ENCODE data around the gene ZNF121.
"Not testable (repeated sequence)": the region's sequence is repeated elsewhere in the genome, so short reads cannot be mapped to it uniquely, and the experiment has no call there.

The ZNF121 gene

DNA sequence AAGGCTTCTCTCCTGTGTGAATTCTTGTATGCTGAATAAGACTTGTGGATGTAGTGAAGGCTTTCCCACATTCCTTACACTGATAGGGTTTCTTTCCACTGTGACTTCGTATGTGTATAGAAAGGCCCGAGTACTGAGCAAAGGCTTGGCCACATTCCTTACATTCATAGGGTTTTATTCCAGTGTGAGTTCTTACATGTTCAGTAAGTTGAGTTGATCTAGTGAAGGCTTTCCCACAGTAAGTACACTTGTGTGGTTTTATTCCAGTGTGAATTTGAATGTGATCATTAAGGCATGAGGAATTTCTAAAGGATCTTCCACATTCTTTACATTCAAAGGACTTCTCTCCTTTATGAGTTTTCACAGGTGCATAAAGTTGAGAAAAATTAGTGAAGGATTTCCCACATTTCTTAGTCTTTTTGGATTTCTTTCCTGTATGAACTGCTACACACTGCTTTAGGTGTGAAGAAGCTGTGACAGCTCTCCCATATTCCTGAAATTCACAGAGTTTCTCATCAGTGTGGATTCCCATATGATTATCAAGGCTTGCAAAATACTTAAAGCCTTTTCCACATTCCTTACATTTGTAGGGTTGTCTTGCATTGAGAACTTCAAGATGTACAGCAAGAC lies 26.3 kb upstream of the ZNF121 start:
- in situ Hi-C loops (cut with HindIII; ENCODE audit: low sequenced_read_pairs): no loop called here
- no peak for DNase-seq (ENCODE audit: low read depth, low spot score)
- H3K4me3 ChIP-seq (ENCODE audit: low read depth, low read length): no peak overlapping the region
- TF ChIP-seq CTCF (IDR thresholded peaks at IDR 0.05; ENCODE audit: low read depth, low read length): no peak

DNA sequence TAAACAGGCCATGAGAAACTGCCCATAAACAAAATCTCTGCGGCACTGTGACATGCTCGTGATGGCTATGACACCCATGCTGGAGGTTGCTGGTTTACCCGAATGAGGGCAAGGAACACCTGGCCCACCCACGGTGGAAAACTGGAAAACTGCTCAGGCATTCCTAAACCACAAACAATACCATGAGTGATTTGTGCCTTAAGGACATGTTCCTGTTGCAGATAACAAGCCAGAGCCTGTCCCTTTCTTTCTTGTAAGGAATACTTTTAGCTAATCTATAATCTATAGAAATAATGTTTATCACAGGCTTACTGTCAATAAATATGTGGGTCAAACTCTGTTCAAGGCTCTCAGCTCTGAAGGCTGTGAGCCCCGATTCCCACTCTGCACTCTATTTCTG lies 24.6 kb upstream of the ZNF121 start:
- H3K4me3 ChIP-seq (ENCODE audit: low read depth, low read length): no peak overlapping the region
- no peak for DNase-seq (ENCODE audit: low read depth, low spot score)
- in situ Hi-C loops (cut with HindIII; ENCODE audit: low sequenced_read_pairs): no loop called here
- no peak for TF ChIP-seq CTCF (IDR thresholded peaks at IDR 0.05; ENCODE audit: low read depth, low read length)

- no peak for TF ChIP-seq CTCF (IDR thresholded peaks at IDR 0.05; ENCODE audit: low read depth, low read length)
- no peak overlapping the region for H3K4me3 ChIP-seq (ENCODE audit: low read depth, low read length)
- peak; percentile 52 for DNase-seq (ENCODE audit: low read depth, low spot score)
- in situ Hi-C loops (cut with HindIII; ENCODE audit: low sequenced_read_pairs): no loop called here
Observed at GRCh38 chr19:9597027-9597426, 12.7 kb upstream of the ZNF121 start.

DNA sequence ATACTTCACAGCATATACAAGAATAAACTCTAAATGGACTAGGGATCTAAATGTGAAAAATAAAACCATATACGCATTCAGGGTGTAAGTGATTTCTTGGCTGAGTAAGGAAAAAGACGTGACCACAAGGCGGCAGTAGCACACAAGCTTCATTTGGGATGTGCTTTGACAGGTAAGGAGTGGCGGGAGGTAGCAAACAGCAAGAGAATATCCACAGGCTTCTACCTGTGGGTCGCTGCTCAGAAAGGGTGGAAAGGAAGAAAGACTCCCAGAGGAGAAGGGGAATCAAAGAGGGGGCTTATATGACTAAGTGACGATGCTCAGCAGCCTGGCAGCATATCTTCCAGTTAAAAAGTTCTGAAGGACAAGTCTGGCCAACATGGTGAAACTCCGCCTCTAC lies 2.5 kb upstream of the ZNF121 start:
- peak; percentile 72 for TF ChIP-seq CTCF (IDR thresholded peaks at IDR 0.05; ENCODE audit: low read depth, low read length)
- DNase-seq (ENCODE audit: low read depth, low spot score): peak; percentile 65
- H3K4me3 ChIP-seq (ENCODE audit: low read depth, low read length): no peak overlapping the region
- in situ Hi-C loops (cut with HindIII; ENCODE audit: low sequenced_read_pairs): no loop called here

- H3K4me3 ChIP-seq (ENCODE audit: low read depth, low read length); in situ Hi-C loops (cut with HindIII; ENCODE audit: low sequenced_read_pairs); DNase-seq (ENCODE audit: low read depth, low spot score): not testable (repeated sequence)
Observed at GRCh38 chr19:9582081-9582725, 2.1 kb downstream of the ZNF121 start.

DNA sequence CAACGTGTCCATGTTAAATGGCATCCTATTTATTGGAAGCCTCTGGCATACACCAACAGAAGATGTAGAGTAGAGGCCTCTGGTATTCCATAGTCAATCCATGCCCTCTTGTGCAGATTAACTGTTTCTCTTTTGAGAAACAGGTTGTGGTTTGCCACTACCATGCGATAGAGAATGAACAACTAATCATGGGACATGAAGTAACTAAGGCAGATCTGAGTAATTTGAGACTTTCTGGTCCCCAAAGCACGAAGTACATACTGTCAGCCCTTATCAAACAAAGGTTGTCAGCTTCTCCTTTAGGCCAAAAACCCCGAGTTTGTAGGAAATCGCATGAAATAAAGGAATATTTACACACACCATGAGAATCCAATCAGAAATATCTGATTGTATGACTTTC lies 3.6 kb downstream of the ZNF121 start:
- no peak for DNase-seq (ENCODE audit: low read depth, low spot score)
- no peak for TF ChIP-seq CTCF (IDR thresholded peaks at IDR 0.05; ENCODE audit: low read depth, low read length)
- no peak overlapping the region for H3K4me3 ChIP-seq (ENCODE audit: low read depth, low read length)
- in situ Hi-C loops (cut with HindIII; ENCODE audit: low sequenced_read_pairs): no loop called here

- no peak for TF ChIP-seq CTCF (IDR thresholded peaks at IDR 0.05; ENCODE audit: low read depth, low read length)
- no peak for DNase-seq (ENCODE audit: low read depth, low spot score)
- in situ Hi-C loops (cut with HindIII; ENCODE audit: low sequenced_read_pairs): no loop called here
- H3K4me3 ChIP-seq (ENCODE audit: low read depth, low read length): no peak overlapping the region
Observed at GRCh38 chr19:9570255-9570654, 14.0 kb downstream of the ZNF121 start.
